ENCODE measurements around the gene TM4SF4.
"Not testable (repeated sequence)": the region's sequence is repeated elsewhere in the genome, so short reads cannot be mapped to it uniquely, and the experiment has no call there.

TM4SF4 gene

GRCh38 chr3:149474250-149474817 is at the start of gene TM4SF4:
TSS of gene TM4SF4 (plus strand) at chr3:149474697. CDS start at chr3:149474878, 181 bp downstream.
- ATAC-seq (no peak), DNase-seq (no peak)
- Mint-ChIP-seq H3K4me3 (no peak within 1 kb of the TSS), H3K27ac (no peak within 1 kb of the TSS), H3K9me3 (no peaks in the 10 kb centered on the region), H3K27me3 (peaks cover 19% of the 10 kb centered on the region), H3K4me1 (no peaks in the 10 kb centered on the region)

GRCh38 chr3:149424918-149425317 is 49.6 kb upstream of the TM4SF4 start:
- DNase-seq (no peak), ATAC-seq (no peak)
- Mint-ChIP-seq H3K9me3 (no peaks in the 10 kb centered on the region), H3K27me3 (peaks cover 14% of the 10 kb centered on the region), H3K27ac (no peak overlapping the region), H3K4me3 (no peak overlapping the region), H3K4me1 (no peaks in the 10 kb centered on the region)

- ATAC-seq (no peak), DNase-seq (no peak)
- no peaks in the 10 kb centered on the region for H3K4me1 Mint-ChIP-seq
- no peak overlapping the region for H3K27ac Mint-ChIP-seq
- peaks cover 14% of the 10 kb centered on the region for H3K27me3 Mint-ChIP-seq
- H3K9me3 Mint-ChIP-seq: no peaks in the 10 kb centered on the region
- no peak overlapping the region for H3K4me3 Mint-ChIP-seq
These were observed 48.2 kb upstream of the TM4SF4 start for GRCh38 chr3:149426325-149426724.

GRCh38 chr3:149428087-149428486 is 46.4 kb upstream of the TM4SF4 start:
- Mint-ChIP-seq H3K4me3 (no peak overlapping the region), H3K9me3 (no peaks in the 10 kb centered on the region), H3K27me3 (peaks cover 16% of the 10 kb centered on the region), H3K4me1 (no peaks in the 10 kb centered on the region), H3K27ac (no peak overlapping the region)
- DNase-seq (no peak), ATAC-seq (no peak)

- Mint-ChIP-seq H3K27me3 (peaks cover 22% of the 10 kb centered on the region), H3K4me1 (no peaks in the 10 kb centered on the region), H3K9me3 (no peaks in the 10 kb centered on the region), H3K4me3 (no peak overlapping the region), H3K27ac (no peak overlapping the region)
- ATAC-seq: no peak
- DNase-seq: no peak
These were observed 44.3 kb upstream of the TM4SF4 start for GRCh38 chr3:149430216-149430615.

- Mint-ChIP-seq H3K27me3 (peaks cover 22% of the 10 kb centered on the region), H3K4me3 (no peak overlapping the region), H3K27ac (no peak overlapping the region), H3K4me1 (no peaks in the 10 kb centered on the region), H3K9me3 (no peaks in the 10 kb centered on the region)
- ATAC-seq: no peak
- DNase-seq: no peak
These were observed 42.3 kb upstream of the TM4SF4 start for GRCh38 chr3:149432149-149432548.

- Mint-ChIP-seq H3K4me1 (no peaks in the 10 kb centered on the region), H3K27me3 (peaks cover 8% of the 10 kb centered on the region), H3K4me3 (no peak overlapping the region), H3K9me3 (no peaks in the 10 kb centered on the region), H3K27ac (no peak overlapping the region)
- no peak for DNase-seq
- ATAC-seq: no peak
These were observed 38.3 kb upstream of the TM4SF4 start for GRCh38 chr3:149435996-149436885.

- Mint-ChIP-seq H3K27ac (no peak overlapping the region), H3K27me3 (peaks cover 14% of the 10 kb centered on the region), H3K4me3 (no peak overlapping the region), H3K9me3 (no peaks in the 10 kb centered on the region), H3K4me1 (no peaks in the 10 kb centered on the region)
- DNase-seq (no peak), ATAC-seq (no peak)
These were observed 37.2 kb upstream of the TM4SF4 start for GRCh38 chr3:149437286-149437685.

GRCh38 chr3:149437710-149438109 is 36.8 kb upstream of the TM4SF4 start:
- H3K4me3 Mint-ChIP-seq: no peak overlapping the region
- DNase-seq (no peak), ATAC-seq (no peak)
- H3K27ac Mint-ChIP-seq: no peak overlapping the region
- H3K4me1 Mint-ChIP-seq: no peaks in the 10 kb centered on the region
- no peaks in the 10 kb centered on the region for H3K9me3 Mint-ChIP-seq
- H3K27me3 Mint-ChIP-seq: peaks cover 19% of the 10 kb centered on the region

- no peaks in the 10 kb centered on the region for H3K4me1 Mint-ChIP-seq
- no peak overlapping the region for H3K4me3 Mint-ChIP-seq
- peaks cover 22% of the 10 kb centered on the region for H3K27me3 Mint-ChIP-seq
- DNase-seq (no peak), ATAC-seq (no peak)
- no peaks in the 10 kb centered on the region for H3K9me3 Mint-ChIP-seq
- no peak overlapping the region for H3K27ac Mint-ChIP-seq
These were observed 35.5 kb upstream of the TM4SF4 start for GRCh38 chr3:149438981-149439380.

- Mint-ChIP-seq H3K27ac (no peak overlapping the region), H3K27me3 (peaks cover 22% of the 10 kb centered on the region), H3K4me1 (no peaks in the 10 kb centered on the region), H3K9me3 (no peaks in the 10 kb centered on the region), H3K4me3 (no peak overlapping the region)
- DNase-seq (no peak), ATAC-seq (no peak)
These were observed 32.9 kb upstream of the TM4SF4 start for GRCh38 chr3:149441642-149442041.

GRCh38 chr3:149442043-149442442 is 32.5 kb upstream of the TM4SF4 start:
- Mint-ChIP-seq H3K4me3 (no peak overlapping the region), H3K27ac (no peak overlapping the region), H3K9me3 (no peaks in the 10 kb centered on the region), H3K27me3 (peaks cover 22% of the 10 kb centered on the region), H3K4me1 (no peaks in the 10 kb centered on the region)
- no peak for ATAC-seq
- no peak for DNase-seq

GRCh38 chr3:149442851-149443544 is 31.5 kb upstream of the TM4SF4 start:
- H3K9me3 Mint-ChIP-seq: no peaks in the 10 kb centered on the region
- peaks cover 22% of the 10 kb centered on the region for H3K27me3 Mint-ChIP-seq
- H3K27ac Mint-ChIP-seq: no peak overlapping the region
- DNase-seq (no peak), ATAC-seq (no peak)
- H3K4me3 Mint-ChIP-seq: no peak overlapping the region
- H3K4me1 Mint-ChIP-seq: no peaks in the 10 kb centered on the region

GRCh38 chr3:149443545-149443912 is 31.0 kb upstream of the TM4SF4 start:
- peaks cover 22% of the 10 kb centered on the region for H3K27me3 Mint-ChIP-seq
- peaks cover 4% of the 10 kb centered on the region for H3K4me1 Mint-ChIP-seq
- no peak overlapping the region for H3K27ac Mint-ChIP-seq
- ATAC-seq (no peak), DNase-seq (no peak)
- H3K4me3 Mint-ChIP-seq: no peak overlapping the region
- H3K9me3 Mint-ChIP-seq: no peaks in the 10 kb centered on the region

- not testable (repeated sequence) for H3K4me3 Mint-ChIP-seq, DNase-seq, H3K4me1 Mint-ChIP-seq, H3K9me3 Mint-ChIP-seq, H3K27ac Mint-ChIP-seq
- ATAC-seq: peak; percentile 63
- H3K27me3 Mint-ChIP-seq: peaks cover 25% of the 10 kb centered on the region
These were observed 29.6 kb upstream of the TM4SF4 start for GRCh38 chr3:149444867-149445266.

- no peak for ATAC-seq
- Mint-ChIP-seq H3K4me3 (no peak overlapping the region), H3K9me3 (peaks cover 16 to 33% of the 10 kb centered on the region in 2 donors), H3K4me1 (peaks cover 6% of the 10 kb centered on the region), H3K27ac (no peak overlapping the region), H3K27me3 (peaks cover 13% of the 10 kb centered on the region)
- no peak for DNase-seq
These were observed 26.1 kb upstream of the TM4SF4 start for GRCh38 chr3:149448331-149448831.

Data from stimulated activated naive CD8-positive, alpha-beta T cell treated with anti-CD3 and anti-CD28 coated beads, Interleukin-15, amount 100 ng/mL, for 72 hours (primary cell).